GM23248 (cell line): ENCODE data around the gene PLEKHA1. TPM values are rescaled to one million over a fixed set of nuclear protein-coding genes. Genes with fewer than 3 reads are reported as not detected.

Source experiments
- DNase-seq: peaks from one replicate; pipeline ENCODE4 v3.0.0-alpha.2; 2015
- H2AFZ ChIP-seq: fragments of 200-600 bp; sonication (generic); 2 replicates; pipeline ENCODE4 v1.6.1; 2016; ENCODE audit warnings: antibody characterized with exemption
- H3F3A ChIP-seq: fragments of 200-600 bp; sonication (generic); 2 replicates; pipeline ENCODE4 v1.6.1; 2016; ENCODE audit warnings: mild to moderate bottlenecking, antibody characterized with exemption, mixed run types; ENCODE audit not compliant: insufficient read depth
- H3K27ac ChIP-seq: fragments of 200-600 bp; sonication (generic); 2 replicates; pipeline ENCODE4 v1.5.1; 2016; ENCODE audit warnings: mild to moderate bottlenecking
- H3K27me3 ChIP-seq: fragments of 200-600 bp; sonication (generic); replicated peaks from 2 replicates; pipeline ENCODE4 v1.6.1; 2016; ENCODE audit warnings: mild to moderate bottlenecking; ENCODE audit not compliant: insufficient read depth
- H3K36me3 ChIP-seq: fragments of 200-600 bp; sonication (generic); 2 replicates; pipeline ENCODE4 v1.6.1; 2016; ENCODE audit warnings: low read depth, mild to moderate bottlenecking
- H3K4me1 ChIP-seq: fragments of 200-600 bp; sonication (generic); 2 replicates; pipeline ENCODE4 v1.6.1; 2016; ENCODE audit warnings: mild to moderate bottlenecking; ENCODE audit not compliant: insufficient read depth
- H3K4me2 ChIP-seq: fragments of 200-600 bp; sonication (generic); one replicate; pipeline ENCODE4 v1.6.1; 2016; ENCODE audit warnings: mild to moderate bottlenecking; ENCODE audit not compliant: unreplicated experiment
- H3K4me3 ChIP-seq: fragments of 200-600 bp; sonication (generic); 2 replicates; pipeline ENCODE4 v1.5.1; 2016; ENCODE audit warnings: mild to moderate bottlenecking
- H3K79me2 ChIP-seq: fragments of 200-600 bp; sonication (generic); 2 replicates; pipeline ENCODE4 v1.6.1; 2016; ENCODE audit warnings: mild to moderate bottlenecking; ENCODE audit not compliant: insufficient read depth
- H3K9ac ChIP-seq: fragments of 200-600 bp; sonication (generic); 2 replicates; pipeline ENCODE4 v1.6.1; 2016; ENCODE audit warnings: mild to moderate bottlenecking
- H3K9me2 ChIP-seq: fragments of 200-600 bp; sonication (generic); 2 replicates; pipeline ENCODE4 v1.6.1; 2016; ENCODE audit warnings: mixed run types, mild to moderate bottlenecking, moderate library complexity; ENCODE audit not compliant: insufficient read depth
- H3K9me3 ChIP-seq: fragments of 200-600 bp; sonication (generic); one replicate; pipeline ENCODE4 v1.6.1; 2017; ENCODE audit warnings: low read depth
- H4K20me1 ChIP-seq: fragments of 200-600 bp; sonication (generic); 2 replicates; pipeline ENCODE4 v1.6.0; 2016; ENCODE audit not compliant: insufficient read depth
- EZH2 ChIP-seq: fragments of 200-600 bp; sonication (generic); IDR thresholded peaks from 2 replicates; pipeline ENCODE4 v1.6.1; 2018; ENCODE audit warnings: antibody characterized with exemption, mild to moderate bottlenecking; ENCODE audit not compliant: insufficient read depth, poor library complexity, severe bottlenecking
- EZH2phosphoT487 ChIP-seq: fragments of 200-600 bp; sonication (generic); IDR thresholded peaks from 2 replicates; pipeline ENCODE4 v1.6.1; 2018; ENCODE audit warnings: antibody characterized with exemption, moderate library complexity, mild to moderate bottlenecking, low read depth; ENCODE audit not compliant: insufficient read depth
- WGBS, 2 experiments: methylation state at CpG; one replicate each; pipeline ENCODE4 v1.1.6; 2015 to 2017; ENCODE audit warnings: low lambda C conversion rate in 2 of 2, low coverage in 1 of 2; ENCODE audit errors: missing lambda C conversion rate in 2 of 2; 5-methylcytosine and 5-hydroxymethylcytosine counted together
- in situ Hi-C: fragments of 300-500 bp; cut with MboI; formaldehyde crosslinking; loops from 2 replicates; pipeline ENCODE4 v1.15.0; 2020
- polyA plus RNA-seq: library from polyadenylated mRNA; unstranded; fragments of >200 nt; fragmentation: Nextera tagmentation; extraction: Ambion mirVana; gene quantifications from 2 replicates; pipeline ENCODE4 v1.2.1, GENCODE V29; 2016
- total RNA-seq: library from RNA; depleted of rRNA; stranded (reverse); fragments of >200 nt; shearing (Covaris generic); gene quantifications from 2 replicates; pipeline ENCODE4 v1.2.3, GENCODE V29; 2014

PLEKHA1 gene
- total and polyA plus RNA-seq, 2 experiments from 2014 or later: 28.7 to 41.0 TPM

GRCh38 chr10:122462533-122463465 is 88.3 kb downstream of the PLEKHA1 start:
- in situ Hi-C loops: no loop called here
- Histone ChIP-seq H3K4me1 (0 out of 2 replicates have a peak, but pooled peaks cover 18% of the 10 kb centered on the region), H3K9ac (peak overlapping the region; percentile 81), H3K79me2 (peaks cover 49% of the 10 kb centered on the region), H3K36me3 (no peaks in the 10 kb centered on the region), H3K27ac (peak overlapping the region; percentile 66), H3F3A (peaks cover 4% of the 10 kb centered on the region), H3K4me2 (peak overlapping the region; percentile 91), H2AFZ (peak overlapping the region; percentile 64), H3K9me2 (no peaks in the 10 kb centered on the region), H3K27me3 (no peaks in the 10 kb centered on the region), H3K4me3 (peak overlapping the region; percentile 74), H4K20me1 (no peaks in the 10 kb centered on the region), H3K9me3 (no peaks in the 10 kb centered on the region)
- peak; percentile 78 for DNase-seq
- 1% methylated on average over 47 of the region's 47 CpGs for WGBS, 2 experiments
- no peak for TF ChIP-seq EZH2

- Histone ChIP-seq H2AFZ (peak overlapping the region; percentile 64), H3K9me3 (no peaks in the 10 kb centered on the region), H3K9ac (peak overlapping the region; percentile 81), H3K79me2 (peaks cover 54% of the 10 kb centered on the region), H3K36me3 (no peaks in the 10 kb centered on the region), H3F3A (peaks cover 11% of the 10 kb centered on the region), H3K27me3 (no peaks in the 10 kb centered on the region), H4K20me1 (no peaks in the 10 kb centered on the region), H3K4me3 (peak overlapping the region; percentile 74), H3K4me2 (peak overlapping the region; percentile 91), H3K27ac (peak overlapping the region; percentile 66; the same call in 1 of the 2 replicates), H3K4me1 (peaks cover 24% of the 10 kb centered on the region), H3K9me2 (no peaks in the 10 kb centered on the region)
- DNase-seq: no peak
- in situ Hi-C loops: no loop called here
- no peak for TF ChIP-seq EZH2
- no peak for TF ChIP-seq EZH2phosphoT487
- 48 to 55% methylated on average over 17 of the region's 17 CpGs for WGBS, 2 experiments
These were observed 89.2 kb downstream of the PLEKHA1 start for GRCh38 chr10:122463466-122464249.

- H3K36me3 ChIP-seq: no peaks in the 10 kb centered on the region
- H3K27me3 ChIP-seq: no peaks in the 10 kb centered on the region
- no peak for TF ChIP-seq EZH2
- no peak for TF ChIP-seq EZH2phosphoT487
- no peaks in the 10 kb centered on the region for H3K9me2 ChIP-seq
- H3K4me3 ChIP-seq: peak overlapping the region; percentile 74; the same call in 1 of the 2 replicates
- in situ Hi-C loops: no loop called here
- no peaks in the 10 kb centered on the region for H4K20me1 ChIP-seq
- no peak overlapping the region for H3K4me2 ChIP-seq
- peaks cover 26% of the 10 kb centered on the region for H3K4me1 ChIP-seq
- no peak overlapping the region for H2AFZ ChIP-seq
- no peak overlapping the region for H3K27ac ChIP-seq
- H3K9ac ChIP-seq: no peak overlapping the region
- WGBS, 2 experiments: 84 to 87% methylated on average over 4 of the region's 4 CpGs
- H3K79me2 ChIP-seq: peaks cover 54% of the 10 kb centered on the region
- peaks cover 11% of the 10 kb centered on the region for H3F3A ChIP-seq
- DNase-seq: no peak
- no peaks in the 10 kb centered on the region for H3K9me3 ChIP-seq
These were observed 89.7 kb downstream of the PLEKHA1 start for GRCh38 chr10:122464250-122464510.

- Histone ChIP-seq H3F3A (peaks cover 15% of the 10 kb centered on the region), H3K79me2 (peaks cover 57% of the 10 kb centered on the region), H3K27ac (no peak overlapping the region), H3K27me3 (no peaks in the 10 kb centered on the region), H3K4me3 (no peak overlapping the region), H4K20me1 (no peaks in the 10 kb centered on the region), H3K9me2 (no peaks in the 10 kb centered on the region), H3K9me3 (no peaks in the 10 kb centered on the region), H3K4me1 (peaks cover 30% of the 10 kb centered on the region), H2AFZ (no peak overlapping the region), H3K9ac (no peak overlapping the region), H3K36me3 (no peaks in the 10 kb centered on the region), H3K4me2 (no peak overlapping the region)
- 95% methylated on average over 11 of the region's 11 CpGs for WGBS, 2 experiments
- no peak for DNase-seq
- in situ Hi-C loops: no loop called here
- TF ChIP-seq EZH2phosphoT487 (no peak), EZH2 (no peak)
These were observed 90.1 kb downstream of the PLEKHA1 start for GRCh38 chr10:122464586-122464985.
